K562 (cell line): ENCODE measurements around the gene PSME1. TPM values are rescaled to one million over a fixed set of nuclear protein-coding genes. Genes with fewer than 3 reads are reported as not detected.
A peak's percentile ranks its signal among the peaks of the same experiment; 100 is the strongest.

Experiments used
- ATF2 ChIP-seq: sonication (generic); formaldehyde crosslinking; IDR thresholded peaks from 2 replicates; pipeline ENCODE4 v1.8.1; 2022; ENCODE audit warnings: missing genetic modification reagents
- ATF4 ChIP-seq: fragments of 450-650 bp; formaldehyde crosslinking; IDR thresholded peaks from 2 replicates; pipeline ENCODE4 v1.4.0; 2022; ENCODE audit warnings: mild to moderate bottlenecking, moderate library complexity
- ATF7 ChIP-seq: fragments of 450-650 bp; IDR thresholded peaks from 2 replicates; pipeline ENCODE4 v1.7.1; 2014; ENCODE audit warnings: mild to moderate bottlenecking, moderate library complexity
- CREM ChIP-seq: IDR thresholded peaks from 2 replicates; pipeline ENCODE4 v1.6.1; 2014; ENCODE audit warnings: antibody characterized with exemption, low read depth
- E4F1 ChIP-seq: fragments of 250-450 bp; sonication (Bioruptor Pico); IDR thresholded peaks from 2 replicates; pipeline ENCODE4 v1.5.0; 2021; ENCODE audit warnings: mild to moderate bottlenecking, borderline replicate concordance
- FOXP1 ChIP-seq: sonication (generic); formaldehyde crosslinking; IDR thresholded peaks from 2 replicates; pipeline ENCODE4 v1.8.0; 2022; ENCODE audit warnings: mild to moderate bottlenecking, missing genetic modification reagents
- GTF2F1 ChIP-seq: IDR thresholded peaks from 2 replicates; pipeline ENCODE4 v1.6.1; 2011; ENCODE audit warnings: low read depth, low read length, improper control_type of control experiment
- NBN ChIP-seq: fragments of 450-650 bp; IDR thresholded peaks from 2 replicates; pipeline ENCODE4 v1.6.1; 2016; ENCODE audit warnings: low read depth, mild to moderate bottlenecking
- NFE2 ChIP-seq: IDR thresholded peaks from 2 replicates; pipeline ENCODE4 v1.6.1; 2014; ENCODE audit warnings: antibody characterized with exemption, low read depth
- NFRKB ChIP-seq: fragments of 450-650 bp; IDR thresholded peaks from 2 replicates; pipeline ENCODE4 v1.6.1; 2016; ENCODE audit warnings: low read depth
- NFYB ChIP-seq: IDR thresholded peaks from 2 replicates; pipeline ENCODE4 v1.6.1; 2011; ENCODE audit warnings: mild to moderate bottlenecking, moderate library complexity; ENCODE audit not compliant: insufficient read length; ENCODE audit errors: extremely low read depth
- NR0B1 ChIP-seq: fragments of 450-650 bp; IDR thresholded peaks from one replicate; pipeline ENCODE4 v1.6.1; 2018; ENCODE audit warnings: mild to moderate bottlenecking, moderate library complexity; ENCODE audit not compliant: partially characterized antibody
- PCBP2 ChIP-seq: fragments of 200-400 bp; formaldehyde crosslinking; IDR thresholded peaks from 2 replicates; pipeline ENCODE4 v1.6.1; 2018; ENCODE audit warnings: low read length, low read depth, mild to moderate bottlenecking, moderate library complexity; ENCODE audit not compliant: poor library complexity, severe bottlenecking
- RBM14 ChIP-seq: fragments of 200-400 bp; formaldehyde crosslinking; IDR thresholded peaks from 2 replicates; pipeline ENCODE4 v1.6.1; 2018; ENCODE audit warnings: low read depth, mild to moderate bottlenecking, low read length, moderate library complexity, borderline replicate concordance; ENCODE audit not compliant: insufficient read depth
- RBM17 ChIP-seq: fragments of 200-400 bp; formaldehyde crosslinking; IDR thresholded peaks from 2 replicates; pipeline ENCODE4 v1.6.1; 2017; ENCODE audit warnings: low read depth, mild to moderate bottlenecking, low read length, borderline replicate concordance
- SIX5 ChIP-seq, 2 experiments: IDR thresholded peaks; 2 replicates each; pipeline ENCODE4 v1.6.1; 2011; ENCODE audit warnings: low read length in 2 of 2, borderline replicate concordance in 1 of 2, low read depth in 1 of 2, mild to moderate bottlenecking in 1 of 2, moderate library complexity in 1 of 2; ENCODE audit not compliant: insufficient read depth in 1 of 2
- TCF7L2 ChIP-seq: fragments of 150-350 bp; IDR thresholded peaks from 2 replicates; pipeline ENCODE4 v1.6.1; 2016; ENCODE audit warnings: low read depth, mild to moderate bottlenecking, low read length, moderate library complexity
- ZBTB17 ChIP-seq: fragments of 450-650 bp; formaldehyde crosslinking; IDR thresholded peaks from 2 replicates; pipeline ENCODE4 v1.4.0; 2020; ENCODE audit warnings: mild to moderate bottlenecking
- ZNF507 ChIP-seq: conservative IDR thresholded peaks from 2 replicates; pipeline ENCODE4 v1.6.1; 2017; ENCODE audit warnings: missing genetic modification characterization, missing compliant biosample characterization
- ZNF717 ChIP-seq: fragments of 250-450 bp; sonication (Bioruptor Pico); IDR thresholded peaks from 2 replicates; pipeline ENCODE4 v1.5.0; 2021
- polyA plus RNA-seq, 8 experiments: library from polyadenylated mRNA; depleted of rRNA in 4 of 8; stranded (reverse) in 5 of 8; unstranded in 3 of 8; fragments of >200 nt; fragmentation: Nextera tagmentation in 2 of 8; fragmentation: Illumina TruSeq in 1 of 8; extraction: Ambion mirVana in 2 of 8; extraction: Trizol in 1 of 8; gene quantifications; 2 replicates each; pipeline versions ENCODE4 v1.2.1 to v1.2.3, GENCODE V29; 2011 to 2014; ENCODE audit warnings: inconsistent platforms in 1 of 8, missing spikeins in 1 of 8
- total RNA-seq, 7 experiments: library from RNA; depleted of rRNA in 6 of 7; stranded (reverse); fragments of >200 nt in 6 of 7; fragmentation: Illumina TruSeq in 2 of 7; extraction: Trizol in 2 of 7; gene quantifications; 2 replicates each; pipeline versions ENCODE4 v1.2.1 to v1.2.3, GENCODE V29; 2011 to 2021; ENCODE audit warnings: low replicate concordance in 1 of 7

Gene PSME1
- total and polyA plus RNA-seq, 9 of the 15 experiments (the other 6 are each of a cell fraction or from before 2014, with no cell fraction given): 20.3 to 180 (median 67.5) TPM

- no peak for TF ChIP-seq ZNF717 (CRISPR knock-in tag)
- no peak for TF ChIP-seq RBM17
- TF ChIP-seq PCBP2: no peak
- TF ChIP-seq ZNF507 (tag): no peak
- TF ChIP-seq ATF2 (CRISPR knock-in tag): no peak
- peak; percentile 41; the same call in 1 of the 2 replicates for TF ChIP-seq ZBTB17 (CRISPR knock-in tag)
- TF ChIP-seq NFYB: peak; percentile 40
- TF ChIP-seq GTF2F1: no peak
- TF ChIP-seq E4F1 (CRISPR knock-in tag): no peak
- no peak for TF ChIP-seq NR0B1
- no peak for TF ChIP-seq NFE2
- TF ChIP-seq FOXP1 (CRISPR knock-in tag): 0 out of 2 replicates have a peak, but pooled peaks have one; percentile 28
- TF ChIP-seq RBM14: no peak
- no peak for TF ChIP-seq TCF7L2
- peak; percentile 19; the same call in 1 of the 2 replicates for TF ChIP-seq CREM
- TF ChIP-seq NFRKB: peak; percentile 28; the same call in 1 of the 2 replicates
- peak; percentile 31; the same call in 1 of the 2 replicates for TF ChIP-seq ATF7
- no peak for TF ChIP-seq ATF4
- no peak for TF ChIP-seq SIX5 (IDR thresholded peaks at IDR 0.05; ENCODE audit: borderline replicate concordance in 1 of 2, insufficient read depth in 1 of 2, low read depth in 1 of 2, low read length in 2 of 2)
- TF ChIP-seq NBN: 0 out of 2 replicates have a peak, but pooled peaks have one; percentile 42
Observed at GRCh38 chr14:24095271-24096068, 40.5 kb upstream of the PSME1 start (continued).
